SU-DHL-6 (cell line): ENCODE data around the gene PRRC2A.

Source experiments
- CTCF ChIP-seq: fragments of 200-600 bp; sonication (generic); IDR thresholded peaks from one replicate; pipeline ENCODE4 v1.5.1; 2017; ENCODE audit warnings: antibody characterized with exemption, mild to moderate bottlenecking, low read length, moderate library complexity; ENCODE audit not compliant: insufficient read depth, poor library complexity, severe bottlenecking
- EZH2phosphoT487 ChIP-seq: fragments of 200-600 bp; sonication (generic), shearing (Covaris generic); conservative IDR thresholded peaks from 2 replicates; pipeline ENCODE4 v1.6.1; 2018; ENCODE audit warnings: mild to moderate bottlenecking, antibody characterized with exemption, low read length, moderate library complexity, mixed read lengths

- TF ChIP-seq CTCF (no peak), EZH2phosphoT487 (no peak)
Observed at GRCh38 chr6:31654574-31655348, 34.2 kb downstream of the PRRC2A start.
